ENCODE measurements around the gene PSMA2. TPM values are rescaled to one million over a fixed set of nuclear protein-coding genes. Genes with fewer than 3 reads are reported as not detected.

Gene PSMA2
- total and polyA plus RNA-seq, 4 donors, result 50.4 to 108 (median 85.6) TPM

GRCh38 chr7:42947521-42947920 is 15.5 kb upstream of the PSMA2 start:
- ATAC-seq (ENCODE audit: low FRiP score) (no peak), DNase-seq (no peak)
- WGBS, 2 donors, result 60 to 65% methylated on average over 2 of the region's 2 CpGs
- H3K4me1 ChIP-seq (ENCODE audit: control insufficient read depth in 1 of 2, insufficient read depth in 2 of 2, low read length in 2 of 2), result no peaks in the 10 kb centered on the region
- H3K27me3 ChIP-seq (ENCODE audit: control insufficient read depth in 1 of 2, insufficient read depth in 2 of 2, low read length in 1 of 2), result no peaks in the 10 kb centered on the region
- no peak overlapping the region for H3K27ac ChIP-seq (ENCODE audit: low read depth in 1 of 2, low read length in 2 of 2)
- intact Hi-C loops (cut with DNase I), result loop anchor here in 1 of 2 donors (10.0 kb wide), 1 partner anchor 157 kb away; no protein-coding TSS in a partner anchor
- no peak overlapping the region for H3K4me3 ChIP-seq (ENCODE audit: low read length in 2 of 2)
- no peaks in the 10 kb centered on the region for H3K36me3 ChIP-seq (ENCODE audit: control insufficient read depth in 1 of 2, insufficient read depth in 2 of 2, low read length in 1 of 2)
- no peaks in the 10 kb centered on the region for H3K9me3 ChIP-seq (ENCODE audit: control insufficient read depth, low read length)

GRCh38 chr7:42946627-42946950 is 14.6 kb upstream of the PSMA2 start:
- H3K4me3 ChIP-seq (ENCODE audit: low read length in 2 of 2), result no peak overlapping the region
- H3K9me3 ChIP-seq (ENCODE audit: control insufficient read depth, low read length), result no peaks in the 10 kb centered on the region
- no peaks in the 10 kb centered on the region for H3K36me3 ChIP-seq (ENCODE audit: control insufficient read depth in 1 of 2, insufficient read depth in 2 of 2, low read length in 1 of 2)
- intact Hi-C loops (cut with DNase I), result loop anchor here in 1 of 2 donors (10.0 kb wide), 1 partner anchor 158 kb away; no protein-coding TSS in a partner anchor
- H3K4me1 ChIP-seq (ENCODE audit: control insufficient read depth in 1 of 2, insufficient read depth in 2 of 2, low read length in 2 of 2), result no peaks in the 10 kb centered on the region
- no peaks in the 10 kb centered on the region for H3K27me3 ChIP-seq (ENCODE audit: control insufficient read depth in 1 of 2, insufficient read depth in 2 of 2, low read length in 1 of 2)
- no peak overlapping the region for H3K27ac ChIP-seq (ENCODE audit: low read depth in 1 of 2, low read length in 2 of 2)
- ATAC-seq (ENCODE audit: low FRiP score) (no peak), DNase-seq (no peak)
- WGBS, 2 donors, result 99 to 100% methylated on average over 2 of the region's 2 CpGs

- no peaks in the 10 kb centered on the region for H3K36me3 ChIP-seq (ENCODE audit: control insufficient read depth in 1 of 2, insufficient read depth in 2 of 2, low read length in 1 of 2)
- intact Hi-C loops (cut with DNase I), result loop anchor here in 1 of 2 donors (10.0 kb wide), 1 partner anchor 159 kb away; no protein-coding TSS in a partner anchor
- H3K4me1 ChIP-seq (ENCODE audit: control insufficient read depth in 1 of 2, insufficient read depth in 2 of 2, low read length in 2 of 2), result no peaks in the 10 kb centered on the region
- H3K27me3 ChIP-seq (ENCODE audit: control insufficient read depth in 1 of 2, insufficient read depth in 2 of 2, low read length in 1 of 2), result no peaks in the 10 kb centered on the region
- no peak overlapping the region for H3K4me3 ChIP-seq (ENCODE audit: low read length in 2 of 2)
- ATAC-seq (ENCODE audit: low FRiP score), result no peak
- H3K9me3 ChIP-seq (ENCODE audit: control insufficient read depth, low read length), result no peaks in the 10 kb centered on the region
- DNase-seq, result no peak
- H3K27ac ChIP-seq (ENCODE audit: low read depth in 1 of 2, low read length in 2 of 2), result no peak overlapping the region
- WGBS, 2 donors, result 17% methylated on average over 4 of the region's 4 CpGs
Observed at GRCh38 chr7:42945821-42946626, 14.1 kb upstream of the PSMA2 start.

- Histone ChIP-seq H3K9me3 (ENCODE audit: control insufficient read depth, low read length) (no peaks in the 10 kb centered on the region), H3K27ac (ENCODE audit: low read depth in 1 of 2, low read length in 2 of 2) (no peak overlapping the region), H3K36me3 (ENCODE audit: control insufficient read depth in 1 of 2, insufficient read depth in 2 of 2, low read length in 1 of 2) (peaks cover 0 to 2% of the 10 kb centered on the region in 2 donors), H3K27me3 (ENCODE audit: control insufficient read depth in 1 of 2, insufficient read depth in 2 of 2, low read length in 1 of 2) (no peaks in the 10 kb centered on the region), H3K4me1 (ENCODE audit: control insufficient read depth in 1 of 2, insufficient read depth in 2 of 2, low read length in 2 of 2) (no peaks in the 10 kb centered on the region), H3K4me3 (ENCODE audit: low read length in 2 of 2) (no peak overlapping the region)
- ATAC-seq (ENCODE audit: low FRiP score) (peak; percentile 62), DNase-seq (peak; percentile 81 to 90)
- intact Hi-C loops (cut with DNase I), result loop anchor here (2.0 to 10.0 kb wide), 3 partner anchors 164 to 320 kb away; no protein-coding TSS in a partner anchor
- WGBS, 2 donors, result 49 to 50% methylated on average over 13 of the region's 13 CpGs
Observed at GRCh38 chr7:42940985-42941847, 9.2 kb upstream of the PSMA2 start.

- Histone ChIP-seq H3K4me3 (ENCODE audit: low read length in 2 of 2) (no peak overlapping the region), H3K27ac (ENCODE audit: low read depth in 1 of 2, low read length in 2 of 2) (no peak overlapping the region), H3K36me3 (ENCODE audit: control insufficient read depth in 1 of 2, insufficient read depth in 2 of 2, low read length in 1 of 2) (peaks cover 4% of the 10 kb centered on the region in 2 donors), H3K27me3 (ENCODE audit: control insufficient read depth in 1 of 2, insufficient read depth in 2 of 2, low read length in 1 of 2) (no peaks in the 10 kb centered on the region), H3K9me3 (ENCODE audit: control insufficient read depth, low read length) (no peaks in the 10 kb centered on the region), H3K4me1 (ENCODE audit: control insufficient read depth in 1 of 2, insufficient read depth in 2 of 2, low read length in 2 of 2) (peaks cover 0 to 2% of the 10 kb centered on the region in 2 donors)
- intact Hi-C loops (cut with DNase I), result loop anchor here (2.0 to 10.0 kb wide), 4 partner anchors 165 to 785 kb away; partner anchors contain the start of gene COA1 (in 1 of the 2)
- ATAC-seq (ENCODE audit: low FRiP score), result no peak
- WGBS, 2 donors, result 91 to 95% methylated on average over 4 of the region's 4 CpGs
- DNase-seq, result no peak
Observed at GRCh38 chr7:42939457-42940240, 7.7 kb upstream of the PSMA2 start.

GRCh38 chr7:42935861-42936260 is 3.9 kb upstream of the PSMA2 start:
- DNase-seq, result no peak
- no peak for ATAC-seq (ENCODE audit: low FRiP score)
- 94 to 95% methylated on average over 5 of the region's 5 CpGs for WGBS, 2 donors
- Histone ChIP-seq H3K27me3 (ENCODE audit: control insufficient read depth in 1 of 2, insufficient read depth in 2 of 2, low read length in 1 of 2) (no peaks in the 10 kb centered on the region), H3K4me1 (ENCODE audit: control insufficient read depth in 1 of 2, insufficient read depth in 2 of 2, low read length in 2 of 2) (peaks cover 3 to 4% of the 10 kb centered on the region in 2 donors), H3K9me3 (ENCODE audit: control insufficient read depth, low read length) (no peaks in the 10 kb centered on the region), H3K4me3 (ENCODE audit: low read length in 2 of 2) (no peak overlapping the region), H3K27ac (ENCODE audit: low read depth in 1 of 2, low read length in 2 of 2) (no peak overlapping the region), H3K36me3 (ENCODE audit: control insufficient read depth in 1 of 2, insufficient read depth in 2 of 2, low read length in 1 of 2) (peaks cover 4% of the 10 kb centered on the region in 2 donors)
- intact Hi-C loops (cut with DNase I), result loop anchor here in 1 of 2 donors (10.0 kb wide), 1 partner anchor 789 kb away; the partner anchor contains the start of gene COA1

- H3K9me3 ChIP-seq (ENCODE audit: control insufficient read depth, low read length), result no peaks in the 10 kb centered on the region
- peaks cover 4% of the 10 kb centered on the region in 2 donors for H3K36me3 ChIP-seq (ENCODE audit: control insufficient read depth in 1 of 2, insufficient read depth in 2 of 2, low read length in 1 of 2)
- no peak for DNase-seq
- no peak for ATAC-seq (ENCODE audit: low FRiP score)
- no peak overlapping the region for H3K27ac ChIP-seq (ENCODE audit: low read depth in 1 of 2, low read length in 2 of 2)
- intact Hi-C loops (cut with DNase I), result loop anchor here in 1 of 2 donors (10.0 kb wide), 1 partner anchor 791 kb away; the partner anchor contains the start of gene COA1
- peaks cover 4 to 6% of the 10 kb centered on the region in 2 donors for H3K4me1 ChIP-seq (ENCODE audit: control insufficient read depth in 1 of 2, insufficient read depth in 2 of 2, low read length in 2 of 2)
- WGBS, 2 donors, result 69 to 72% methylated on average over 3 of the region's 3 CpGs
- H3K4me3 ChIP-seq (ENCODE audit: low read length in 2 of 2), result no peak overlapping the region
- H3K27me3 ChIP-seq (ENCODE audit: control insufficient read depth in 1 of 2, insufficient read depth in 2 of 2, low read length in 1 of 2), result no peaks in the 10 kb centered on the region
Observed at GRCh38 chr7:42934291-42934690, 2.3 kb upstream of the PSMA2 start.

Data from aorta (tissue), 5 donors.